Measurements from ENCODE around the gene C6orf47. TPM values are rescaled to one million over a fixed set of nuclear protein-coding genes. Genes with fewer than 3 reads are reported as not detected.
A peak's percentile ranks its signal among the peaks of the same experiment; 100 is the strongest.

C6orf47 gene
- total and polyA plus RNA-seq, 2 of the 13 experiments (the other 11 are each of a cell fraction or from before 2014, with no cell fraction given): 1.7 to 18.1 TPM

DNA sequence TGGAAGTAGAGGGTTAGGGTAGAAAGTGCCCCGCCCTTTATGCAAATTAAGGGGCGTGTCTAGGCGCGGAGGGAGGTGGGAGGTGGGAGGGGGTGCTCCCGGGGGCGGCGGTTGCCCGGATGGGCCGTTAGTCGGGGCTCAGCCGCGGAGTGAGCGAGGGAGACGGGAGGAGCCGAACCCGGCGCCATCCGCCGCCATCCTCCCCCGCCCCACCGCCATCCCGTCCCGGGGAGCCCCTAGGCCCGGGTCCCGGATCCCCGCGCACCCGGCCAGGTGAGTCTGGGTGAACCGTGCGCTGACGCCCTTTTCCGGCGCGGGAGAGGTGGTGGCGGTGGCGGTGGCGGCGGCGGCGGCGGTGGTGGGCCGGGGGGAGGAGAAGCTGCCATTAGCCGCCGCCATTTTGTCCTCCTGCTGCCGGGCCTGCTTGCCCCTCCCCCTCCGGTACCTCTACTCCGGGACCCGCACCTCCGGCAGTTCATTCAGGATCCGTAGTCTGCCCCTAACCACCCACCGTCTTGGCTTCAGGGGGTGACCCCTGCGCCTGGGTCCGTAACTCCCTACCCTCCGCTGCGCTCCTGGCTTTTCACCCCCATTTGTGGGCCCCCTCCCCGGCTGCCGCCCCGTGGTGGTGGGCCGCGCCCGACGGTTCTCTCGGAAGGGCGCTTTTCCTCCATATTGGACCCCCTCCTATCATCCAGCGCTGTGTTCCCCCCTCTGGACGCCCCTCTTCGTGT, 39.8 kb downstream of the C6orf47 start, which contains the start of gene PRRC2A (continued):
- 0 out of 2 replicates have a peak, but pooled peaks have one; percentile 29 for TF ChIP-seq XBP1 (CRISPR knock-in tag; IDR thresholded peaks at IDR 0.05)
- TF ChIP-seq SMAD1 (CRISPR knock-in tag; IDR thresholded peaks at IDR 0.05; ENCODE audit: borderline replicate concordance, low read depth): peak; percentile 30; the same call in 1 of the 2 replicates
- no peak for TF ChIP-seq PAF1 (CRISPR knock-in tag; IDR thresholded peaks at IDR 0.05)
- TF ChIP-seq MED13 (CRISPR knock-in tag; IDR thresholded peaks at IDR 0.05): no peak
- 0 out of 2 replicates have a peak, but pooled peaks have one; percentile 0 for TF ChIP-seq GMEB2 (CRISPR knock-in tag; IDR thresholded peaks at IDR 0.05; ENCODE audit: low read depth)
- 0 out of 2 replicates have a peak, but pooled peaks have one; percentile 6 for TF ChIP-seq SOX13 (IDR thresholded peaks at IDR 0.05)
- TF ChIP-seq SOX13 (CRISPR knock-in tag; conservative IDR thresholded peaks at IDR 0.05 in 1 of 2, IDR thresholded peaks at IDR 0.05 in 1 of 2): no peak
- no peak for TF ChIP-seq ZNF720 (CRISPR knock-in tag; IDR thresholded peaks at IDR 0.05)
- no peak for TF ChIP-seq U2AF1 (optimal IDR thresholded peaks at IDR 0.05; ENCODE audit: low read depth, low read length)
- TF ChIP-seq MAFK (conservative IDR thresholded peaks at IDR 0.05 in 1 of 2, IDR thresholded peaks at IDR 0.05 in 1 of 2; ENCODE audit: low read length in 2 of 2): no peak
- peak; percentile 71; the same call in 1 of the 2 replicates for TF ChIP-seq EEA1 (CRISPR knock-in tag; IDR thresholded peaks at IDR 0.05; ENCODE audit: borderline replicate concordance)
- TF ChIP-seq THAP8 (CRISPR knock-in tag; IDR thresholded peaks at IDR 0.05; ENCODE audit: borderline replicate concordance): peak; percentile 55; the same call in 1 of the 2 replicates
- TF ChIP-seq, protein P1, sequence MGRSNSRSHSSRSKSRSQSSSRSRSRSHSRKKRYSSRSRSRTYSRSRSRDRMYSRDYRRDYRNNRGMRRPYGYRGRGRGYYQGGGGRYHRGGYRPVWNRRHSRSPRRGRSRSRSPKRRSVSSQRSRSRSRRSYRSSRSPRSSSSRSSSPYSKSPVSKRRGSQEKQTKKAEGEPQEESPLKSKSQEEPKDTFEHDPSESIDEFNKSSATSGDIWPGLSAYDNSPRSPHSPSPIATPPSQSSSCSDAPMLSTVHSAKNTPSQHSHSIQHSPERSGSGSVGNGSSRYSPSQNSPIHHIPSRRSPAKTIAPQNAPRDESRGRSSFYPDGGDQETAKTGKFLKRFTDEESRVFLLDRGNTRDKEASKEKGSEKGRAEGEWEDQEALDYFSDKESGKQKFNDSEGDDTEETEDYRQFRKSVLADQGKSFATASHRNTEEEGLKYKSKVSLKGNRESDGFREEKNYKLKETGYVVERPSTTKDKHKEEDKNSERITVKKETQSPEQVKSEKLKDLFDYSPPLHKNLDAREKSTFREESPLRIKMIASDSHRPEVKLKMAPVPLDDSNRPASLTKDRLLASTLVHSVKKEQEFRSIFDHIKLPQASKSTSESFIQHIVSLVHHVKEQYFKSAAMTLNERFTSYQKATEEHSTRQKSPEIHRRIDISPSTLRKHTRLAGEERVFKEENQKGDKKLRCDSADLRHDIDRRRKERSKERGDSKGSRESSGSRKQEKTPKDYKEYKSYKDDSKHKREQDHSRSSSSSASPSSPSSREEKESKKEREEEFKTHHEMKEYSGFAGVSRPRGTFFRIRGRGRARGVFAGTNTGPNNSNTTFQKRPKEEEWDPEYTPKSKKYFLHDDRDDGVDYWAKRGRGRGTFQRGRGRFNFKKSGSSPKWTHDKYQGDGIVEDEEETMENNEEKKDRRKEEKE (IDR thresholded peaks at IDR 0.05): no peak
- no peak for TF ChIP-seq ARNT (IDR thresholded peaks at IDR 0.05)
- TF ChIP-seq ZNF616 (CRISPR knock-in tag; IDR thresholded peaks at IDR 0.05; ENCODE audit: low read depth): no peak
- no peak for TF ChIP-seq HNRNPUL1 (IDR thresholded peaks at IDR 0.05; ENCODE audit: low read depth, low read length)
- TF ChIP-seq ZNF747 (CRISPR knock-in tag; IDR thresholded peaks at IDR 0.05; ENCODE audit: borderline replicate concordance): no peak; the same call in none of the 2 replicates
- TF ChIP-seq DNMT3B (CRISPR knock-in tag; conservative IDR thresholded peaks at IDR 0.05): peak; percentile 47; the same call in 1 of the 2 replicates
- TF ChIP-seq CEBPB (IDR thresholded peaks at IDR 0.05; ENCODE audit: borderline replicate concordance, low read depth, low read length): no peak
- TF ChIP-seq ZBTB42 (CRISPR knock-in tag; IDR thresholded peaks at IDR 0.05): no peak
- TF ChIP-seq PRDM15 (CRISPR knock-in tag; IDR thresholded peaks at IDR 0.05): peak; percentile 21; the same call in 1 of the 2 replicates

Data from HepG2 (cell line).